RCC 7860 (cell line): ENCODE measurements around the gene MMP17.
A peak's percentile ranks its signal among the peaks of the same experiment; 100 is the strongest.
"Not testable (repeated sequence)": the region's sequence is repeated elsewhere in the genome, so short reads cannot be mapped to it uniquely, and the experiment has no call there.

ENCODE experiments used
- DNase-seq: peaks from one replicate; pipeline ENCODE4 v3.0.0-alpha.2; 2015; ENCODE audit warnings: low spot score
- FAIRE-seq: peaks from 2 replicates; lab custom pipeline; 2012; peaks lifted over from hg19 to GRCh38; lab: Jason Lieb, UNC

The MMP17 gene

DNA sequence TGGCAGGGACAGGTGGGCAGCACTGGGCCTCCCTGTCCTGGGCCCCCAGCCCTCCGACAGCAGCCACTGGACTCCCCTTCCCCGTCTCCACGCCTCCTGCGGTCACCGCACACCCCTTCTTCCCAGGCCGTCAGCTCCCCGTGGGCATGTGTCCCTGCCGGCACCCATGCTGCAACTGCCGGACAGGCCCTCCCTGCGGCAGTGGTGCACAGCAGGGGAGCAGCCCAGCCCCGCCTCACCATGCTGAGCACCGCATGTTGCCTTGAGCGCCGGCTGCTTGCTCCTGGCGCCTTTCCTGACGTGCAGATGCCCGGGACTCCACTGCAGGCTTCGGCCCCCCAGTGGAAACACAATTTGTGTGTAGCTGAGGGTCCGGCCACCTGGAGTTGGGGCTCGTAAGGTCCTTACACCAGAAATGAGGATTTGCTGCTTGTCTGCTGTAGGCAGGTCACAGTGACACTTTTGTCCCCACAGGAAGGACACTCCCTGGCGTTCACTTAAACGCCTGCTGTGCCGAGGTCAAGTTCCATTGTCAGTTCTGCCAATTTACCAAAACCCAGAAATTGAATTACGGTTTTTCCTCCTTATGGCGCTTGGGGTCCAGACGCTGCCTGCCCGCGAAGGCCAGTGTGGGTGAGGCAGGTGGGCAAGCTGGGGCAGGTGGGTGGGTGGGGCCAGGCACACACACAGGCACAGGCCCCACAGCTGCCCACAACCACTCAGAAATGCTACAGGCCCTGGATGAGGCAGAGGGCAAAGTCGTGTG lies 28.2 kb upstream of the MMP17 start:
- DNase-seq = no peak
- FAIRE-seq = no peak

DNA sequence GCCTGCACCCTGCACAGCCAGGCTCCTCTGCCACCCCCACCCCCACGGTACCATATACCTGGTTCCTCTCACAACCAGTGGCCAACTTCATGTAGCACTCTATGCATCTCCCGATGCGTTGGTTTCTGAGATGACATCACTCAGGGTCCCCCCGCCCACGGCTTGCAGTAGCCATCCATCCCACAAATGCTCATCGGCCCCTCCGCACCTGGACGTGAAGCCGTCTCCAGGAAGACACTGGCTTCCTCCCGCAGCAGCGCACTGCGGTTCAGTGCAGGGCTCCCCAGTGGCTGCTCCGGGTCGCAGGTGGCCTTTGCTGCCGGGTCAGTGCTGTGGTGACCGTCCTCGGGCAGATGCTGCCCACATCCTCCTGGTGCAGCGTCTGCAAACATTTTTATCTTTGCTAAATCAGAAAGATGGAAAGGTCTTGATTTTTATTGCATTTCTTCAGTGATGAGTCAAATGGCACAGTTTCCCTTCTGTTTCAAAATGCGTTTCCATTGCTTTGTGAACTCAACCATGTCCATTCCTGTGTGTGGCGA lies 27.5 kb upstream of the MMP17 start:
- FAIRE-seq (peak; percentile 27), DNase-seq (peak; percentile 51)

DNA sequence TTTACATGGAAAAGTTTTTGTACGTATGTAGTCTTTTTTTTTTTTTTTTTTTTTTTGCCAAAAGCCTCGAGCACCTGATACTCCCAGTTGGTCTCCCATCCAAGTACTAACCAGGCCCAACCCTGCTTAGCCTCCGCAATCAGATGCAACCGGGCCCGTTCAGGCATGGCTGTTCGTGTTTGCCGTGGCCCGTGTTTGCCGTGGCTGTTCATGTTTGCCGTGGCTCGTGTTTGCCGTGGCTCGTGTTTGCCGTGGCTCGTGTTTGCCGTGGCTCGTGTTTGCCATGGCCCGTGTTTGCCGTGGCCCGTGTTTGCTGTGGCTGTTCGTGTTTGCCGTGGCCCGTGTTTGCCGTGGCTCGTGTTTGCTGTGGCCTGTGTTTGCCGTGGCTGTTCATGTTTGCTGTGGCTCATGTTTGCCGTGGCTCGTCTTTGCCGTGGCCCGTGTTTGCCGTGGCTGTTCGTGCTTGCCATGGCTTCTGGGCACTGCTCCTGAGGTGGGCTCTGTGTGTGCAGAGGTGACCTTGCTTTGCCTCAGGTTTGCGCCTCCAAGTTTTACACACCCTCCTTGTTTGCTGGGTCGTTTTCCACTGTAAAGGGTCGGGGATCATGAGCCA lies 26.8 kb upstream of the MMP17 start:
- DNase-seq (no peak), FAIRE-seq (no peak)

DNA sequence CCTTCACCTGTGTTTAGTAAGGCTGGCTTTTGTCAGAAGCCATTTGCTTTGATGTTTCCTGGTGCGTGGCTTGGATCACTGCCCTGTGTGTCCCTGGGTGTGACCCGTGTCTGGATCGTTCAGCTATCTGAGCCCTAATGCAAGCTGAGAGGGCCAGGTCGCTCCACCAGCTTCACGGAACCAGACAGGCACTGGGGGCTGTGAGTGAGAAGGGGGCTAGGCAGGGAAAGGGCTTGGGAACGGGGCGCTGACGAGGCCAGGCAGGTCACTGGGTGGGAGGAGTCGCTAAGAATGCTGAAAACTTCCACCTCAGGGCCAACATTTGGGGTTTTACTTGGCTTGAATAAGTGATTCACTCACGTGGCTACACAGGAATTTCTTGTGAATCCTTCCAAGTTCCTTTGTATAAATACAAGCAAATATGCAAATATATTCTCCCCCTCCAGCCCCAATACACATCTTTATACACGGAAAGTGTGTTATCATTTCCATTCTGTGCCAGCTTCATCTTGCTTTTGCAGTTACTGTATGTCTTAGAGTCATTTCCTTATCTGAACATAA lies 24.2 kb upstream of the MMP17 start:
- FAIRE-seq (no peak), DNase-seq (no peak)

DNA sequence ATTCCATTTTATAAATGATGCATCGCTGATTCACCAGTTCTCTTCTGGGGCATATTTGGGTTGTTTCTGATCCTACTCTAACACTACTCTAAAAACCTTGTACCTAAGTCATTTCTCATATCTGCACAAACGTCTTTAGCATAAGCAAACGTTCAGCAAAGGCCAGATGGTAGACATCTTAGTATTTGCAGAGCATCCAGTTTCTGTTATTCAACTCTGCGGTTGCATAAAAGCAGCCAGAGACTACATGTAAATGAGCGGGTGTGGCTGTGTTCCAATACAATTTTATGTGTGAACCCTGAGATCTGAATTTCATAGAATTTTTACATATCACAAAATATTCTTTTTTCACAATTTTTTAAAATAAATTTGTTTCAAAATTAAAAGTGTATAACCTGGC lies 22.8 kb upstream of the MMP17 start:
- DNase-seq = no peak
- FAIRE-seq = no peak

DNA sequence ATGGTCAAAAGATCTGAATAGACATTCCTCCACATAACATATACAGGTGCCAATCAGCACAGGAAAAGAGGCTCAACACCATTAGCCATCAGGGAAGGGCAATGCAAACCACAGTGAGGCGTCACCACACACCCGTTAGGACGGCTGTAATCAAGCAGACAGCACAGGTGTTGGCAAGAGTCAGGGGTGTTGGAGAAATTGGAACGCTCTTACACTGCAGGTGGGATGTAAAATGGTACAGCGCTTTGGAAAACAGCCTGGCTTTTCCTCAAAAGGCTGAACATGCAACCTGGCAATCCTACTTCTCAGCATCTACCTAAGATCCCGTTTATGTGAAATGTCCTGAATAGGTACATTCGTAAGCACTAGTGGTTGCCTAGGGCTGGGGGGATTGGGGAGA lies 21.5 kb upstream of the MMP17 start:
- no peak for FAIRE-seq
- no peak for DNase-seq

DNA sequence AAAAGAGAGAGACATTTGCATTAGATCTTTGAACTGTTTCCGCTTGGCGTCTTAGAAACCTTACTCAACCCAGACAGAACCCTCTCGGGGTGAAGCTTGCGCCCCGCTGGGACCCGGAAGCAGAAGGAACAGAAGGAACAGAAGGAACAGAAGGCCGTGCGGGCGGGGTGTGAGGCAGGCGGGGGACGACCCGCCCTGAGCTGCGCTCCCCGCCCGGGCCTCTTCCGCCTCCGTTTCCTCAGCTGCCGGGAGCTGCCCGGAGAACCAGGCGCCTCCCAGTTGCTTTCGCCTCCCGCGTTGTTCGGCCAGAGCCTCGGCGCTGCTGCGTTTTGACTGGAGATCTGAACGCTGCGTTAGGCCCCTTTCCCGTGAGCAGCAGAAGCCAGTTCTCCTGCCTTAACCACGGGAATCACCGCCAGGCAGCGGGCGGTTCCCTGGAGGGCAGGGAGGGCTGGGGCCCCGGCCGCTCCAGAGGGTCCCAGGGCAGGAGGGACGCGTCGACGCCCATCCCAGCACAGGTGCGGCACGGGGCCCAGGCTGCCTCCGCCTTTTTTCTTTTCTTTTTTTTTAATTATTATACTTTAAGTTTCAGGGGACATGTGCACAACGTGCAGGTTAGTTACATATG lies 19.3 kb upstream of the MMP17 start:
- DNase-seq = no peak
- FAIRE-seq = no peak

DNA sequence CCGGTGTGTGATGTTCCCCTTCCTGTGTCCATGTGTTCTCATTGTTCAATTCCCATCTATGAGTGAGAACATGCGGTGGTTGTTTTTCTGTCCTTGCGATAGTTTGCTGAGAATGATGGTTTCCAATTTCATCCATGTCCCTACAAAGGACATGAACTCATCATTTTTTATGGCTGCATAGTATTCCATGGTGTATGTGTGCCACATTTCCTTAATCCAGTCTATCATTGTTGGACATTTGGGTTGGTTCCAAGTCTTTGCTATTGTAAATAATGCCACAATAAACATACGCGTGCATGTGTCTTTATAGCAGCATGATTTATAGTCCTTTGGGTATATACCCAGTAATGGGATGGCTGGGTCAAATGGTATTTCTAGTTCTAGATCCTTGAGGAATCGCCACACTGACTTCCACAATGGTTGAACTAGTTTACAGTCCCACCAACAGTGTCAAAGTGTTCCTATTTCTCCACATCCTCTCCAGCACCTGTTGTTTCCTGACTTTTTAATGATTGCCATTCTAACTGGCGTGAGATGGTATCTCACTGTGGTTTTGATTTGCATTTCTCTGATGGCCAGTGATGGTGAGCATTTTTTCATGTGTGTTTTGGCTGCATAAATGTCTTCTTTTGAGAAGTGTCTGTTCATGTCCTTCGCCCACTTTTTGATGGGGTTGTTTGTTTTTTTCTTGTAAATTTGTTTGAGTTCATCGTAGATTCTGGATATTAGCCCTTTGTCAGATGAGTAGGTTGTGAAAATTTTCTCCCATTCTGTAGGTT lies 18.5 kb upstream of the MMP17 start:
- not testable (repeated sequence) for DNase-seq, FAIRE-seq

DNA sequence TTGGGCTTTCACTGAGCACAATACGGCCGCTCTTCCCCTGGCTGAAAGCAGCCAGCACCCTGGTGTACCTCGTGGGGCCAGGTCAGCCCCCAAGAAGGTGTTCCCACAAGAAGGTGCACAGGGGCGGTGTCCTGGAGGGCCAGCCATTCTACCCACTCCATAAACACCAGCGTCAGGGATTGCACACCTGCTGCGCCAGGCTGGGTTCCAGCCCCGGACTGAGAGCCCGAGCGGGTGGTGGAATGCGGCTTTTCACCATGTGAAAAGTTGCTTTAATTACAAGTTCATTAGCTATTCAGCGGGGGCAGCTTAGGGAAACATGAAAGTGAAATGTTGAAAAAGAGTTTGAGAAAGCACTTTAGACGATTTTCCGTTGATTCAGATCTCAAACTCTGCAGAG lies 17.5 kb upstream of the MMP17 start:
- FAIRE-seq = no peak
- no peak for DNase-seq

DNA sequence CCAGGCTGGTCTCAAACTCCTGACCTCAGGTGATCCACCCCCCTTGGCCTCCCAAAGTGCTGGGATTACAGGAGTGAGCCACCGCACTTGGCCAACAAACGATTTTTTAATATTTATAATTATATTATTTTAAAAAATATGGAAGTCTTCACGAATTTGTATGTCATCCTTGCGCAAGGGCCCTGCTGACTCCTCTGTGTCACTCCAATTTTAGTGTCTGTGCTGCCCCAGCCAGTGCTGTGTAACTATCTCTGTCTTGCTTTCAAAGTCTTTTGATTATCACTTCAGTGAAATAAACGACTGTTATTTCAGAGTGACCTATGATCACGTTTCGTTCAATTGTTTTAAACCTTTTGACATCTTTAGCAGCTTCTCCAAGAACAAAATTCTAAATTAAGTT lies 13.1 kb upstream of the MMP17 start:
- FAIRE-seq (no peak), DNase-seq (no peak)

DNA sequence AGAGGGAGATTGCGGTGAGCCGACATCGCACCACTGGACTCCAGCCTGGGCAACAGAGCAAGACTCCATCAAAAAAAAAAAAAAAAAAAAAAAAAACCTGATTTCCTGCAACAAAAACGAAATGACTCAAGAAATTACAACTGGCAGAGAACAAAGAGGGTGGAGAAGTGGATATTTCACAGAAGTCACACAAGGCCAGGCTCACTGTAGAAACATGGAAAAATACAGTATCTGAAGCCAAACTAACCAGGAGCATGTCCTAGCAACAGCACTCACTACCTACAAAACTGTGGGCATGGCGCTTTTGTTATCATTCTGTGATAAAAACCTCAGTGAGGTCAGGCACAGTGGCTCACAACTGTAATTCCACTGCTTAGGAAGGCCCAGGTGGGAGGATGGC lies 11.7 kb upstream of the MMP17 start:
- DNase-seq (no peak), FAIRE-seq (no peak)

DNA sequence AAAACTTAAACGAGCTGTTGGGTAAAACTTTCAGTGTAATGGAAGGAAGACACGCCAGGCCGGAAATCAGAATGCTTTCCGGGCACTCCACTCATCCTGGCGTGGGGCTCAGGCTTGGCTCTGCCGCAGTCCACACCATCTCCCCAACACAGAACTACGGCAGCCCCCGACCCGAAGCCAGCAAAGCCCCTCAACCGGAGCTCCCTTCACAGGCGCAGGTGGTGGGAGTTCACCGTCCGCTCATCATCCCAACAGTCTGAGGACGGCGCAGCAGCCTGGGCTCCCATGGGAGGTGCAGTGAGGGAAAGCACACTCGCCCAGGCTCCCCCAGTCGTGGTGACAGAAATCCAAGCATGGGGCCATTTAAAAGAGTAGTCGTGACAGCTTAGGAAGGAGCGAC lies 11.0 kb upstream of the MMP17 start:
- DNase-seq (no peak), FAIRE-seq (no peak)

DNA sequence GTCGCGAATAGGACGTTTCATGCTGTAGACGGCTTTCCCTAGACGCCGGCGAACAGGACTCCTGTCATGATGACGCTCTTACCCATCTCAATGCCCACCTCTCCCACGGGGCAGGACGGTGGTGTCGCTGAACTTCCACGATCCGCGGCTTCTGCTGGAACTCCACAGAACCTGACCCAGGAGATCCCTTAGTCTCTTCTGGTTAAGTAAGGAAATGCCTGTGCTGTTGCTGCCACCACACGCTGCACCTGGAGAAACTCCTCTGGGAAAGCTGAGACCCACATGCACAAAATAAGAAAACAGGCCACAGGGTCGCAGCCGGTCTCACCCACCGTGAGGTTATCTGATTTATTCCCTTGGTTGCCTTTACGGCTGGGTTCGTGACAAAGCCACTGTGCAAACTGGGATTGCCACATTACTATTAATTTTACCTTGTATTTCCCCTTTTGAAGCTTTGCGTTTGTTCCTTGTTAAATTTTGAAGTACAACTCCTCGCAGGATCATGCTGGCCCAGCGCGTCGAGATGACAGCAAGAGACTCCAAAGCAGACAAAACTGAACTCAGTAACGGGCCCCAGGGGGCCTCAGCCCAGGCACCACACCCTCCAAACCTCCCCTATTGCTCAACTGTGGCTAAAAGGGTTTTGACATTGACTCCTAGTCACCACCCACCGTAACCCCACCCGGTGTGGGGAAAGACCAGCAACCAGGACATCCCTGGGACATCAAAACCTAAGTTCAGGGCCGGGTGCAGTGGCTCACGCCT lies 9.2 kb upstream of the MMP17 start:
- no peak for FAIRE-seq
- no peak for DNase-seq

DNA sequence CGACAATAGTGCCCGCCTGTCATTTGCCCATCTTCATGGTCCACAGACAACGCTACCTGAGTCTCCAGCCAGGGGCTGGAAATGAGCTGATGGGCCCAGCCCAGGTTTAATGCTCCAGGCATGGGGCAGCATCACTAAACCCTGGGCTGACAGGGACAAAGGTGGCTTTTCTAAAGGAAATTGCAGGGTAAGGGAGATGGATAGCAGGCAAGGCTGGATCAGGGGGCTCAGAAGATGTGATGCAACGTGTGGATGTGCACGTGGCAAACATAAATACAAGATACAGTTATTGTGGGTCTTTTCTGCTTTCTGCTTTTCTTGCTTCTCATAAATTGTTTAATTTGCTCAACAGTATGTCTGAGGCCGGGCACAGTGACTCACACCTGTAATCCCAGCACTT lies 3.7 kb upstream of the MMP17 start:
- no peak for FAIRE-seq
- DNase-seq = no peak

DNA sequence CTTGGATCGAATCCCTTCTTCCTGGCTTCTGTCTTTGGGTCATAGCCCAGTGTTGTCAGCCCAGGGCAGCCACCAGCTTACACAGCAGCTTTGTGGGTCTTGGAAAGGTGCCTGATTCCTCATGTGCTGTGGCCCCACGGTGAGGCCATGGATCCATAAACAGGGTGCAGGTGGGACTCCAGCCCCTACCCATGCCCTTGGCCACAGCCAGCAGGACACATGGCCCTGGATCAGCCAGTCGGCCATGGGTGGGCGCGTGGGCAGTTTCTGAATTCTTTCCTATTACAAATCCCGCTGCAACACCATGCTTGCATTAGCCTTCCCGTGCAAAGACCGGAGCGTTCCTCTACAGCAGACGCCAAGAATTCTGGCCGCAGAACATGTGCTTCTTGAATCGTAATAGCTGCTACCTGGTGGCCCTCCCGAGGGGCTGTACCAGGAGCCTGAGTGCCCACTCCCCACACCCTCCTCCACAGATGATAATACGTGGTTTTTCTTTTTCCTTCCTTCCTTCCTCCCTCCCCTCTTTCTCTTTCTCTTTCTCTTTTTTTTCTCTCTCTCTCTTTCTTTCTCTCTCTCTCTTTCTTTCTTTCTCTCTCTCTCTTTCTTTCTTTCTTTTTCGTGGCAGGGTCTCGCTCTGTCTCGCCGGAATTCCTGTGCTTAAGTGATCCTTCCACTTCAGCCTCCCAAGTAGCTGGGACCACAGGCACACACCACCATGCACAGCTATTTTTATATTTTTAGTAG lies 2.9 kb upstream of the MMP17 start:
- no peak for DNase-seq
- no peak for FAIRE-seq

DNA sequence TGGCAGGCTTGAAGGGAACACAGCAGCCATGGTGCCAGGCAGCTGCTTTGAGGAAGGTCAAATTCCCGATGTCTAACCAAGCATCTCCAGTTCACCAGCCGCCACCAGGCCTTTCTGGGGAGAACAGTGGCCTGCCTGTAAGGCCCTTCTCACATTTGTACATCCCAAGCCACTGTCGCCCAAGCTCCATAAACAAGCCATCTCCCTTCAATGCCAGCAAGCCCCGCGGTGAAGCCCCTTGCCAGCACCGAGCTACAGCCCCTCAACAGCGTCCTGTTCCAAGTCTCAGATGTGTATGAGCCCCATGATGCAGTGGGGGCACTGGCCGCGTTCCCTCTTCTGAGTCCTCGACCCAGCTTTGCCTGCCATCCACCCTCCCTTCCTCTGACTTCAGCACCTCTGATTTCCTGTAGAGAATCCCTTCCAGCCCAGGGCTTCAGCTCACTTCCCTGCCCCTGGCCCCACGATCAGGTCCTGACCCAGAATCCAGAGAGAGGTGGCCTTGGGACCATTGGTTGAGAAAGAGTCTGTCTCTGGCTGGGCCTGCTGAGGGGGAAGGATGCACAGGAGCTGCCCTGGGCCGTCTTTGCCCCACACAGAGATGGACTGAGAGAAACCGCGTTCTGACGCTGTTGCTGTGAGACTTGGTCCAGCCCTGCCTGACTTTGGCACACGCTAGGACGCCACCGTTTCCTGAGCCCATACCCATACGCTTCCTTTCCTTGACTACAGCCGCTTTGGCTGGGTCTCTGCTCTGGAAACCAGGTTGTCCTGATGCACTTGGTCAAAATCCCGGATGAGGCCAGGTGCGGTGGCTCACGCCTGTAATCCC lies 1.9 kb upstream of the MMP17 start:
- DNase-seq (no peak), FAIRE-seq (no peak)

DNA sequence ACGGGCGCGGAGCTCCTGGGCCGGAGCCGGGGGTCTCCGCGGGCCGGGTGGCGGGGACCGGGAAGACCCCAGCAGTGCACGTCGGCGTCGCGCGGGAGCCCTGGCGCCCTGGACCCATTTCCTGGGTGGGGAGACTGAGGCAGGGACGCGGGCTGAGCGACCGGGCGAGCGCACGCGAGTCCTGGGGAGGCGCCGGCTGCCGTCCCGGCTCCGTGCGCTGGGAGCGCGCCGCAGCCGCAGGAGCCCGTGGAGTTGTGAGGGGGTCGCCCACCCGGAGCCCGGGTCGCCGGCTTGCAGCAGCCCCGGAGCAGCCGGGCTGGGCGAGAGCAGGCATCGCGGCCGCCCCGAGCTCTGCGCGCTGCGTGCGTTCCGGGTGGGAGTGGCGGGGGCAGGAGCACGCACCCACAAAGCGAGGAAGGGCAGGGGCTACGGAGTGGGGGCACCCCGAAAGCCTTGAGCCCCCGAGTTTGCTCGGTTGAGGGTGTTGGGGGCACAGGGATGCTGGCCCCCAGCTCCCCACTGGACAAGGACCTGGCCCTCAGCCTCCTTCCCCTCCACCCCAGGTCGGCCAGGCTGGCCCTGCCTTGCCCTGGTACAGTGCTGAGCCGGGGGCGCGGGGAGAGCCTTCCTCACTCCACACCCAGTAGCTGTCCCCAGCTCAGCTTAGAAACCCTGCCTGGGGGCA lies 620 bp downstream of the MMP17 start:
- DNase-seq = no peak
- FAIRE-seq = no peak

DNA sequence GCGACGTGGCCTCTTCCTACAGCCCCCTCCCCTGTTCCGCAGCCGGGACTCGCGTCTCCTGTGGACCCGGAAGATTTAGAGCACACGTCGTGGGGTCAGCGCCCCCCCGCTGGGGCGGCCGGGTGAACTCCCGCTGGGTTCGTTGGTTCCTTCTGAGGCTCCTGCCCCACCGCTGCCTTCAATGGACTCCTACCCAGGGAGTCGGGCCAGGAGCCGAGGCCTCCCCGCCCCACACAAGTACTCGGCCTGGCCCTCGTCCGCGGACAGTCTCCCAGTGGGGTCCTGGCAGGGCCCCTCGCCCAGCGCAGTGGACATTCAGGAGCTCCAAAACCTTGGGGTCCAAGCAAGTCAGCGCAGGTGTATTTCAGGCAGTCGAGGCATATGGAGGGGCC lies 1.2 kb downstream of the MMP17 start:
- FAIRE-seq (no peak), DNase-seq (no peak)
